CD4-positive, CD25-positive, alpha-beta regulatory T cell (primary cell): ENCODE measurements around the gene HSF5. TPM values are rescaled to one million over a fixed set of nuclear protein-coding genes. Genes with fewer than 3 reads are reported as not detected.

Experiments
- ATAC-seq, 2 donors: fragments of 150-1000 bp; cut with Tn5 transposase; one replicate each; pipeline ENCODE4 v1.10.0; 2021; ENCODE audit warnings: low read depth in 2 of 2, moderate number of reproducible peaks in 2 of 2, moderate library complexity in 1 of 2
- DNase-seq, 3 donors: peaks; one replicate each; pipeline versions ENCODE4 v3.0.0 to v3.0.0-alpha.2; 2012 to 2022; ENCODE audit warnings: mixed read lengths in 1 of 3
- H3K27ac ChIP-seq: one replicate; pipeline ENCODE4 v1.7.0; 2013; ENCODE audit warnings: mild to moderate bottlenecking, low read length; ENCODE audit not compliant: insufficient read depth, poor library complexity, severe bottlenecking
- H3K27me3 ChIP-seq: one replicate; pipeline ENCODE4 v1.7.0; 2013; ENCODE audit warnings: low read length; ENCODE audit not compliant: control insufficient read depth, insufficient read depth
- H3K36me3 ChIP-seq: one replicate; pipeline ENCODE4 v1.7.0; 2013; ENCODE audit warnings: mild to moderate bottlenecking, low read length, moderate library complexity; ENCODE audit not compliant: control insufficient read depth, insufficient read depth
- H3K4me1 ChIP-seq: 2 replicates; pipeline ENCODE4 v1.7.0; 2013; ENCODE audit warnings: mild to moderate bottlenecking, low read length; ENCODE audit not compliant: insufficient read depth, control insufficient read depth, poor library complexity, severe bottlenecking
- H3K4me3 ChIP-seq: one replicate; pipeline ENCODE4 v1.7.0; 2013; ENCODE audit warnings: low read depth, mild to moderate bottlenecking, low read length, moderate library complexity
- H3K9me3 ChIP-seq, 2 experiments: 1 replicate in 1 of 2; 2 replicates in 1 of 2; pipeline ENCODE4 v1.7.0; 2013; ENCODE audit warnings: low read length in 2 of 2, mild to moderate bottlenecking in 1 of 2, moderate library complexity in 1 of 2; ENCODE audit not compliant: control insufficient read depth in 2 of 2
- H3K27ac Mint-ChIP-seq, 3 donors: one replicate each; pipeline ENCODE4 v1.8.0; 2020 to 2022; ENCODE audit warnings: mild to moderate bottlenecking in 3 of 3, mixed read lengths in 3 of 3, moderate library complexity in 2 of 3
- H3K27me3 Mint-ChIP-seq: one replicate; pipeline ENCODE4 v1.8.0; 2022; ENCODE audit warnings: mild to moderate bottlenecking, mixed read lengths
- H3K36me3 Mint-ChIP-seq: one replicate; pipeline ENCODE4 v1.8.0; 2020; ENCODE audit warnings: mixed read lengths
- H3K4me1 Mint-ChIP-seq, 4 donors: one replicate each; pipeline ENCODE4 v1.8.0; 2020 to 2022; ENCODE audit warnings: mixed read lengths in 4 of 4, mild to moderate bottlenecking in 1 of 4
- H3K4me3 Mint-ChIP-seq, 4 donors: one replicate each; pipeline ENCODE4 v1.8.0; 2020 to 2022; ENCODE audit warnings: mild to moderate bottlenecking in 4 of 4, mixed read lengths in 4 of 4, moderate library complexity in 3 of 4
- H3K9me3 Mint-ChIP-seq, 7 donors: one replicate each; pipeline ENCODE4 v1.8.0; 2020 to 2022; ENCODE audit warnings: mixed read lengths in 7 of 7, mild to moderate bottlenecking in 3 of 7, moderate library complexity in 2 of 7
- polyA plus RNA-seq, 4 donors: library from polyadenylated mRNA; unstranded; fragments of 300-500 nt; fragmentation: Illumina TruSeq; gene quantifications; one replicate each; pipeline ENCODE4 v1.2.3, GENCODE V29; 2021
- total RNA-seq: library from RNA; stranded (reverse); gene quantifications from one replicate; pipeline ENCODE4 v1.2.3, GENCODE V29; 2022

The HSF5 gene
- total and polyA plus RNA-seq, 5 donors from 2014 or later: 0.83 to 3.0 (median 1.4) TPM

GRCh38 chr17:58387834-58388233 lies 100.4 kb downstream of the HSF5 start:
- H3K27ac ChIP-seq: no peak overlapping the region
- Mint-ChIP-seq H3K36me3 (peaks cover 9% of the 10 kb centered on the region), H3K4me1 (peaks cover 0 to 5% (median 3%) of the 10 kb centered on the region in 4 donors), H3K27me3 (no peaks in the 10 kb centered on the region), H3K27ac (no peak overlapping the region), H3K4me3 (no peak overlapping the region), H3K9me3 (peaks cover 0 to 3% (median 0%) of the 10 kb centered on the region in 7 donors)
- no peaks in the 10 kb centered on the region for H3K27me3 ChIP-seq
- no peak overlapping the region for H3K4me3 ChIP-seq
- H3K4me1 ChIP-seq: peaks cover 2% of the 10 kb centered on the region
- H3K9me3 ChIP-seq: no peaks in the 10 kb centered on the region
- no peak for DNase-seq
- no peaks in the 10 kb centered on the region for H3K36me3 ChIP-seq
- no peak for ATAC-seq

GRCh38 chr17:58386708-58387107 lies 101.5 kb downstream of the HSF5 start:
- H3K9me3 ChIP-seq: no peaks in the 10 kb centered on the region
- no peak overlapping the region for H3K4me3 ChIP-seq
- no peaks in the 10 kb centered on the region for H3K27me3 ChIP-seq
- Mint-ChIP-seq H3K27ac (no peak overlapping the region), H3K4me1 (peaks cover 11 to 15% (median 15%) of the 10 kb centered on the region in 4 donors), H3K27me3 (no peaks in the 10 kb centered on the region), H3K9me3 (peaks cover 0 to 3% (median 0%) of the 10 kb centered on the region in 7 donors), H3K36me3 (peaks cover 6% of the 10 kb centered on the region), H3K4me3 (no peak overlapping the region)
- DNase-seq (no peak), ATAC-seq (no peak)
- no peak overlapping the region for H3K27ac ChIP-seq
- no peaks in the 10 kb centered on the region for H3K36me3 ChIP-seq
- H3K4me1 ChIP-seq: peaks cover 7% of the 10 kb centered on the region

- peaks cover 4% of the 10 kb centered on the region for H3K36me3 Mint-ChIP-seq
- no peak overlapping the region for H3K4me3 ChIP-seq
- H3K27me3 ChIP-seq: no peaks in the 10 kb centered on the region
- H3K9me3 Mint-ChIP-seq: peaks cover 0 to 3% (median 0%) of the 10 kb centered on the region in 7 donors
- no peak overlapping the region for H3K27ac Mint-ChIP-seq
- H3K4me3 Mint-ChIP-seq: no peak overlapping the region
- no peak for ATAC-seq
- no peaks in the 10 kb centered on the region for H3K36me3 ChIP-seq
- H3K27me3 Mint-ChIP-seq: no peaks in the 10 kb centered on the region
- DNase-seq: no peak
- H3K9me3 ChIP-seq: no peaks in the 10 kb centered on the region
- H3K27ac ChIP-seq: no peak overlapping the region
- peaks cover 7% of the 10 kb centered on the region for H3K4me1 ChIP-seq
- H3K4me1 Mint-ChIP-seq: peaks cover 11 to 25% (median 19%) of the 10 kb centered on the region in 4 donors
Measured at GRCh38 chr17:58385359-58385899, 102.8 kb downstream of the HSF5 start.

- H3K27me3 ChIP-seq: no peaks in the 10 kb centered on the region
- Mint-ChIP-seq H3K27me3 (no peaks in the 10 kb centered on the region), H3K9me3 (peaks cover 0 to 2% (median 0%) of the 10 kb centered on the region in 7 donors), H3K4me3 (no peak overlapping the region), H3K4me1 (peaks cover 11 to 25% (median 19%) of the 10 kb centered on the region in 4 donors), H3K27ac (no peak overlapping the region), H3K36me3 (peaks cover 4% of the 10 kb centered on the region)
- DNase-seq: no peak
- no peak for ATAC-seq
- H3K36me3 ChIP-seq: no peaks in the 10 kb centered on the region
- H3K27ac ChIP-seq: no peak overlapping the region
- H3K9me3 ChIP-seq: no peaks in the 10 kb centered on the region
- H3K4me3 ChIP-seq: no peak overlapping the region
- peaks cover 7% of the 10 kb centered on the region for H3K4me1 ChIP-seq
Measured at GRCh38 chr17:58384897-58385296, 103.3 kb downstream of the HSF5 start.

GRCh38 chr17:58383892-58384462 lies 104.2 kb downstream of the HSF5 start:
- no peak for DNase-seq
- no peak overlapping the region for H3K27ac ChIP-seq
- ATAC-seq: no peak
- H3K9me3 ChIP-seq: no peaks in the 10 kb centered on the region
- Mint-ChIP-seq H3K9me3 (peaks cover 0 to under 1% (median 0%) of the 10 kb centered on the region in 7 donors), H3K4me1 (peaks cover 11 to 32% (median 28%) of the 10 kb centered on the region in 4 donors), H3K27me3 (no peaks in the 10 kb centered on the region), H3K36me3 (peaks cover 4% of the 10 kb centered on the region), H3K4me3 (no peak overlapping the region), H3K27ac (peak overlapping the region in 1 of 3 donors; percentile 50)
- no peak overlapping the region for H3K4me3 ChIP-seq
- H3K36me3 ChIP-seq: no peaks in the 10 kb centered on the region
- H3K27me3 ChIP-seq: no peaks in the 10 kb centered on the region
- peaks cover 7% of the 10 kb centered on the region for H3K4me1 ChIP-seq

- no peaks in the 10 kb centered on the region for H3K9me3 Mint-ChIP-seq
- peaks cover 7% of the 10 kb centered on the region for H3K4me1 ChIP-seq
- no peaks in the 10 kb centered on the region for H3K9me3 ChIP-seq
- H3K4me3 ChIP-seq: no peak overlapping the region
- H3K4me3 Mint-ChIP-seq: peak overlapping the region in 1 of 4 donors; percentile 5
- peaks cover 11 to 37% (median 29%) of the 10 kb centered on the region in 4 donors for H3K4me1 Mint-ChIP-seq
- no peaks in the 10 kb centered on the region for H3K36me3 ChIP-seq
- DNase-seq (no peak), ATAC-seq (no peak)
- H3K27me3 ChIP-seq: no peaks in the 10 kb centered on the region
- H3K27me3 Mint-ChIP-seq: no peaks in the 10 kb centered on the region
- no peak overlapping the region for H3K27ac ChIP-seq
- peaks cover 4% of the 10 kb centered on the region for H3K36me3 Mint-ChIP-seq
- H3K27ac Mint-ChIP-seq: peak overlapping the region; percentile 67 to 92 (median 74)
Measured at GRCh38 chr17:58382872-58383242, 105.4 kb downstream of the HSF5 start.

GRCh38 chr17:58382108-58382871 lies 105.9 kb downstream of the HSF5 start:
- H3K4me3 Mint-ChIP-seq: peak overlapping the region in 3 of 4 donors; percentile 5 to 16 (median 10)
- peak in 1 of 3 donors; percentile 61 for DNase-seq
- no peaks in the 10 kb centered on the region for H3K36me3 ChIP-seq

More at GRCh38 chr17:58382108-58382871, 105.9 kb downstream of the HSF5 start:
- Mint-ChIP-seq H3K27ac (peak overlapping the region; percentile 67 to 92 (median 74)), H3K9me3 (no peaks in the 10 kb centered on the region), H3K4me1 (peaks cover 11 to 40% (median 28%) of the 10 kb centered on the region in 4 donors), H3K36me3 (no peaks in the 10 kb centered on the region), H3K27me3 (no peaks in the 10 kb centered on the region)
- Histone ChIP-seq H3K27me3 (no peaks in the 10 kb centered on the region), H3K4me1 (peaks cover 7% of the 10 kb centered on the region), H3K9me3 (no peaks in the 10 kb centered on the region), H3K27ac (peak overlapping the region; percentile 45), H3K4me3 (peak overlapping the region; percentile 8)
- ATAC-seq: peak; percentile 52 to 68
